NCI-H2029 treated with DMSO at 0.1 percent for 48 hours (cell line): ENCODE measurements around the gene MVB12B.
A peak's percentile ranks its signal among the peaks of the same experiment; 100 is the strongest.

Source experiments
- DNase-seq: peaks from one replicate; lab custom pipeline; 2025; lab: John Stamatoyannopoulos, UW

The MVB12B gene

DNA sequence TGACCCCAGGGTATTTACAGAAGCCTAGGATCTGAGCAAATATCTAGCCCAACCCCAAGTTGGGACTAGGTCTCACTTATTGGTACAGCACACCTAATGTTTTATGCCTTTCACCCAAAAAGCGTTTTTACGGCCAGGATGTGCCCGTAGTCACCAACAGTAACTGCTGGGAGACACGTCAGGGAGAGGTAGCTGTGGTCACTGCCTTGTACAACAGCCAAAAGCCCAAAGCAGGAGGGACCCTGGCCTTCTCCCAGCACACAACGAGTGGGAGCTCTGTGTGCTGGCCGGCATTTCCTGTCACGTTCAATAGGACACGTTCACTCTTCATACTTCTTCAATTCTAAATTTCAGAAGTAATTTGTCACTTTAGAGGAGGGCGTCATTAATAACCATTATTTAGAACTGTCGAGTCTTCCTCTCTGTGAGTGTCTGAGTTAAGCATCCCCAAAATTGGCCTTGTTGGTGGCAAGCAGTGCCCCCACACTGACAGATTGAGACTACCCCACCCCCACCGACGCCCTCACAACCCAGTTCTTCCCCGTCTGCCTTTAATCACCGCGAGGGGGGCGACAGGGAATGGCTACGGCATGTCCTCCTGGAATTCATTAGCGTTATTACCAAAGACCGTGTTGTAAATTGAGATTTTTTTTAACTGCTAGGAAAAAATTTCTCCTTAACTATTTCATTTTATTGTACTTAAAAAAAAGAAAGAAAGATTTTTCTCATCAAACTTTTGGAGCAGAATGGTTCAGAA lies 80.7 kb downstream of the MVB12B start:
- DNase-seq = no peak

- no peak for DNase-seq
Observed at GRCh38 chr9:126408004-126408403, 81.4 kb downstream of the MVB12B start.

GRCh38 chr9:126410229-126410628 lies 83.6 kb downstream of the MVB12B start:
- no peak for DNase-seq

DNA sequence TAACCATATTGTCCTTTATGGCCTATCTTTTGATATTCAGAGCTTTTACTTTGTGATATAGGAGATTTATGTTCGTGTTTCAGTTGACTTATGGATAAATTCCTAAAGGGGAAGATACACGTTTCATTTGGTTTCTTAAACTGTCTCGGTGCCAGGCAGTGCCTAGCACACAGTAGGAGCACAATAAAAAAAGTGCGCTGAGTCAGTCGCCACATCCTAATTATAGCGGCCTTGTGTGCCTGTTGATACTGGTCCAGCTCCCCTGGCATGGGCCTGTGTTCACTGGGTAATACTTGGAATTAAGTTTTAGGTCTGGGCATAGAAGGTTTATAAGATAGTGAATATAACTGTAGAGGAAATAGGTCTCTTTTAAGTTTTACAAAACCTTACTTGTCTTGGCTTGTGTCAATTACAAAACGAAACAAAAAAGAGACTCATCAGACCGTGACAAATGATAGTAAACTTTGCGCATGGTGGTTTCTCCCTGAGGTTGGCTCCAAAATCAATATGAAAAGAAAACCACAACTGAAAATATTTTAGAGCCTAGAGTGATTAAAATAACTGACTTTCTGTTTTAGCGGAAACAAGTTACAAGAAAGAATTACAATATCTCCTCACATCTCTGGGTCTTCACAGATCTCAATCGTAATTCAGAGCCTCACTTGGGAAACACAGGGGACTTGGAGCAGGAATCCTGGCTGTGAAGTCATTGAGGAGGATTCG lies 84.8 kb downstream of the MVB12B start:
- DNase-seq = peak; percentile 88

GRCh38 chr9:126411948-126412284 lies 85.3 kb downstream of the MVB12B start:
- DNase-seq = peak; percentile 89

GRCh38 chr9:126412905-126413304 lies 86.3 kb downstream of the MVB12B start:
- DNase-seq = no peak

DNA sequence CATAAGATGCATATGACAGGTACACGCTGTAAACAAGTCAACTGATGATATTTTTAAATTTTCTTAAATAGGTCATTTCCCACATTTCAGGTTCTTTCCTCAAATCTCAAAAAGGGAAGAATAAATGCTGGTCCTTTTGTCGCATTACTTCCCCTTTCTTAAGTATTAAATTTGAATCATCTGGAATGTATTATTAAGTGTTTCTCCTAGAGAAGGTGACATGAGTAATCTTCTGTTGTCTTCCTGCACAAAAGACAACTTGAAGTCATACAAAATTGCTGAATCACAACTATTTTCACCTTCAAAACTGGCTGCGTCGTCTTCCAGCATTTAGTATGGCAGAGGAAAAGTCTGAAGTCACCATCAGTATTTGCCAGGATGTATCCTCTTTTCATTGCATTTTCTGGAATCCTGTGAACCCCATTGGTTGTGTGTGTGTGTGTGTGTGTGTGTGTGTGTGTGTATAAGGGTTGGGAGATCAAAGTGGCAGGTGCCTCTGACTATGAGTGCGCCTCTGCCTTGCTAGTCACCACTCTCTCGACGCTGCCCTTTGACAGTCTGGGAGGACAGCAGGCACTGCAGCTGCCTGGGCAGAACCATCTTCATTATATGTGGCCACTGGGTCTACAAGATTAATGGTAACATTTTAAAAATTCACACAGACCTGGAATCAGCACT lies 86.9 kb downstream of the MVB12B start:
- no peak for DNase-seq

GRCh38 chr9:126415741-126416370 lies 89.2 kb downstream of the MVB12B start:
- DNase-seq = no peak

- peak; percentile 45 for DNase-seq
Observed at GRCh38 chr9:126417043-126417442, 90.4 kb downstream of the MVB12B start.

DNA sequence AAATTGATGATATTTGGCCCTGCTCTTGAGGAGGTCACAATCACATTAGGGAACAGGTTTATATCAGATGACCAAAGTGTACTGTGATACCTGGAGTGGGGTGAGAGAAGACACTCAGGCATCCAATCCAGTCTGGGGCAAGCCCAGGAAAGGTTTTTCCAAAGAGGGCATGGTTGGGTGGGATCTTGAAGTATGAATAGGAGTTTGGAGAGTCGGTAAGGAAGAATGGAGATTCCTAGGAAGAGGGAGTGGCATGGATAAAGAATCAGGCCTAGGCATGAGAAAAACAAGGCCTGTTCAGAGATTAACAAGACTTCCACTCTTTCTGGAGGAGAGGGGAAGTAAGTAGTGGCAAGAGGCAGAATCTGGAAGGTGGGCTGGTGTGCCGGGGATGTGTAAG lies 91.1 kb downstream of the MVB12B start:
- no peak for DNase-seq

DNA sequence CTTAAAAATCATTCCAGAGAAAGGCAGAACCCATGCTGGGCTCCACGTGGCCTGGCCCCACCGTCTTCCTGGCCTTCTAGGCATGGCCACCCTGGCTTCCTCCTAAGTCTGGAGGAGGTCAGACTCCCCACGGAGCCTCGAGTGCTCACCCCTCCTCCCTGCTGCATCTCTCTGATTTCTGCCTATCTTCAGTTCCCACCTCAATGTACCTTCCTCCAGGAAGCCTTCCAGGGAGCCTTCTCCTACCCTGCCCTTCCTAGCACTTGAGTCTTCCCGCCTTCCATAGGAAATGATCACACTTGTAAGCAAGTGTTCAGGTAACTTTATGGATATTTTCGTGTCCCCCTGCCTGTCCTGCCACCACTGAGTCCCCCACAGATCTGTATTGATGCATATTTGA lies 92.0 kb downstream of the MVB12B start:
- DNase-seq = no peak

GRCh38 chr9:126419475-126419874 lies 92.8 kb downstream of the MVB12B start:
- peak; percentile 94 for DNase-seq

GRCh38 chr9:126420135-126420534 lies 93.5 kb downstream of the MVB12B start:
- no peak for DNase-seq

DNA sequence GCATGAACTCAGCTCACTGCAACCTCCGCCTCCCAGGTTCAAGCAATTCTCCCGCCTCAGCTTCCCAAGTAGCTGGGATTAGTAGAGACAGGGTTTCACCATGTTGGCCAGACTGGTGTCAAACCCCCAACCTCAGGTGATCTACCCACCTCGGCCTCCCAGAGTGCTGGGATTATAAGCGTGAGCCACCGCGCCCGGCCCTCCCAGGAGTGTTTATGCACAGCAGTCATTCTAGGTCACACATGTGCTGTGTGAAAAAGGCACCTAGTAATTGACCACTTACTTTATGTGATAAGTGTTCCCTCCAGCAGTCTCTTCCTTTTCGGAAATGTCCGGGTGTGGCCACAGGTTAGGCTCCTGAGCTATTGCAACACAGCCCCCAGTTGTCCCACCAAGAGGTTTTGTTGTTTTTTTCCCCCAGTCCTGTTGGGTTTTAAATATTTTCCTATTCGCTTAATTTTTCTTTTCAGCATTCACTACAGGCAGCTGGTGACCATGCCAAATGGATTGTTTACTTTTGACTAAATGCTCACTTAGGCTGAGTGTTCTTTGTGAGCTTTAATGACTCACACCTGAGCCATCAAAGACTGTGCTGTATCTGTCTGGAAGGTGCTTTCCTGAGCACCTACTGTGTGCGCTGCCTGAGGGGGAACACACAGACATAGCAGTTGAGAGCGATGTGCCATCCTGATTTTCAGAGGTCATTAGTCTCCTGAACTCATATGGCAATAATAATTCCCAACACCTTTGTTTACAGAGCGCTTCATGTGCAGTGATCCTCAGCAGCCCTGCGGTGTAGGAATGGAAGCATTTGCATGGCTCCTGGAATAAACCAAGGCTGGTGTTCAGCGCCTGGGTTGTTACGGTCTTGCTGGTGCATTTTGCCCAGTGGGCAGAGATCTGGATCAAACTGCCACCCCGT lies 94.3 kb downstream of the MVB12B start:
- DNase-seq = peak; percentile 94

GRCh38 chr9:126421567-126422428 lies 95.2 kb downstream of the MVB12B start:
- peak; percentile 59 for DNase-seq

GRCh38 chr9:126423142-126423915 lies 96.7 kb downstream of the MVB12B start:
- DNase-seq = peak; percentile 21

DNA sequence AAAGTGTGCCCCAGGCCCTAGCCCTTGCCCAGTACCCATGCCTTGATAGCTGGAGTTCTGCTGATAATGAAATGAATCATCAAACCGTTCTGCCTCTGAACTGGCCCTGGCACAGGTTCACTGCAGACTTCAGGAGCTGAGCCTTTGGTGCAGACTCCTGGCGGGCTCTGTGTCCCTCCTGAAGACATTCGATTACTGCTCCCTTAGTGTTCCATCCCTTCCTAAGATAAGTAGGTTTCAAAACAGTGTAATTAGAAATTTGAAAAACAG lies 97.2 kb downstream of the MVB12B start:
- no peak for DNase-seq

- DNase-seq = no peak
Observed at GRCh38 chr9:126424511-126424910, 97.9 kb downstream of the MVB12B start.

DNA sequence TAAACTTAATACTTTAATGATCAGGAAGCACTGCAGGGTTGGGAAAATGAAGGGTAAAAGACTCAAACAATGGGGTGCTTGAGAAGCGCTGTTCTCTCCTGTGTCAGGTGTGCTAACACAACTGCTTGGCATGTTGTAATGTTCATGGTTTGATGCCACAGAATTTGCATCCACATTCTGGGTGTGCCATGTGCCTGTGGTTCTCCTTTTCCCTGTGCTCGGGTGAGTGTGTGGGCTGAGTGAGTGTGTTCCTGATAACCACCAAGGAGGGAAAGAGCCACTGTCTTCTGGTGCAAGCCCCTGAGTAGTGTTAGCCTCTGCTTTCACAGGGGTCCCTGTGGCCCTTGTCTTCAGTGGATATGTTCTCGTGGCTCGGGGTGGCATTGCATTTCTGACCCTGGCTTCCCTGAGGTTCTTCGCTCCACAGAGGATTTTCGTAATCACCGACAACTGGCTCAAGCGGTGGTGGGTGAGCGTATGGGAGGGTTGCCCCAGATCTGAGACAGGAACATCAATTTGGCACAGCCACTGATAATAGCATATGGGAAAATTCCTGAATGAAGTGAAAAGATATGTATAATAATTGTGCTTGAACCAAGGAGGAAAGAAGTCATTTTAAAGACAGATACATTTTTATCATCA lies 102.0 kb downstream of the MVB12B start:
- DNase-seq = peak; percentile 27

- no peak for DNase-seq
Observed at GRCh38 chr9:126429190-126429589, 102.6 kb downstream of the MVB12B start.
